GM19468 (cell line): Measurements from ENCODE around the gene ZSCAN2.

ENCODE experiments used
- ATAC-seq: cut with Tn5 transposase; IDR thresholded peaks from one replicate; pipeline ENCODE4 v1.9.1; 2021; ENCODE audit warnings: mild to moderate bottlenecking, moderate library complexity, moderate number of reproducible peaks; ENCODE audit not compliant: unreplicated experiment; ENCODE audit errors: extremely low read depth

Gene ZSCAN2

GRCh38 chr15:84659904-84660781, 59.3 kb downstream of the ZSCAN2 start:
- ATAC-seq = no peak

DNA sequence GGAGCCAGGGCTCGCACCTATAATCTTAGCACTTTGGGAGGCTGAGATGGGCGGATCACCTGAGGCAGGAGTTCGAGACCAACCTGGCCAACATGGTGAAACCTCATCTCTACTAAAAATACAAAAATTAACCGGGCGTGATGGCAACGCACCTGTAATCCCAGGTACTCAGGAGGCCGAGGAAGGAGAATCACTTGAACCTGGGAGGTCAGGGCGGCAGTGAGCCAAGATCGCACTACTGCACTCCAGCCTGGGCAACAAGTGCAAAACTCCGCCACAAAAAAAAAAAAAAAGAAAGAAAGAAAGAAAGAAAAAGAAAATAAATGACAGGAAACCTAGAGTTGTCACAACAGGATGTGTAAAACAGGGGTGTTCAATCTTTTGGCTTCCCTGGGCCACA, 60.2 kb downstream of the ZSCAN2 start:
- no peak for ATAC-seq

- no peak for ATAC-seq
Measured at GRCh38 chr15:84666373-84666772, 65.6 kb downstream of the ZSCAN2 start.

DNA sequence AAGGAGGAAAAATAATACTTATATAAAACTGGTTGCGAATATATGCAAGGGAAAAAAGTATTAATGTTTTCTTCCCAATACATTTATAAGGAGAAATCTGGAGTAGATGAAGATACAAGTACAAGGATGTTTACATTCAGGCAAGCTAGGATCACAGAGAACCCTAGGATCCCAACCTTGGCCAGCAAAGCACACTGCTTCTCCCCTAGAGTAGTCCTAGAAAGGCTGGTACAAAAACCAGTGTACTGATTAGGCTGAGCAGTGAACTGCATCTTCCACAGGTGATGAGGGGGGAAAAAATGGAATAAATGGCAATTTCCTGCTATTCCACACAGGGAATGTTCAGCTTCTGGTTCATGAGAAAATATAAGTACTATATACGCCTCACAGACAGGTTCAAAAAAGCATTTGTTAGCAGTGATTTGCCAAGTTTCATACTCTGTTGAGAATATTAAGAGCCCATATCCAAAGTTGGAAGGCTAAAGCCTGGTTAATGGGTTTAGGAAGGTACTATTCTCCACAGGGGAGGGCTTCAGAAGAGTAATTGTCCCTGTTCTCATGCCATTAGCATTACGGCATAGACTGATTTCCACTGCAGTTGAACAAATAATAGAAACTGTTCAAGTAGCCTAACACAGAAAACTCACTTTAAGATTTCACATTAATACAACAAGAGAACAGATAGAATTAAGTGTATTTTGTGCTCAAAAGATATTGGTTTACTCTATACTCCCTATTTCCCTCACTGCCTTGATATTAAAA, 67.6 kb downstream of the ZSCAN2 start:
- ATAC-seq = no peak

GRCh38 chr15:84669726-84670125, 68.9 kb downstream of the ZSCAN2 start:
- no peak for ATAC-seq

DNA sequence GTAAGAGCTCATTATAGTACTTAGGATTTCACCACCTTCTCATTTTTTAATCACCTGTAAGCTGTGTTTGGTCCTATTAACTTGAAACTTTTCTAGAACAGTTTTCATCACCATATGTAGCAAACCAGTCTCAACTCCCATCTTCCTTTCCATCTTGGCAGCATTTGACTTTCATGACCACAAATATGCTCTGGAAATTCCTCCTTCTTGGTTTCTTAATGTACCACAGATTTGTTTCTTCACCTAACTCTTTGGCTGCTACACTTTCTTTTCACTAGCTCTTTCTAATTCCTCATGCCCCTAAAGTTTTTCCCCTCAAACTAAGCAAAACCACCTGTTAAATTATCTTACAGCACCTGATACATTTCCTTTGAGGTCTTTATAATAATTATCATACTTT, 70.4 kb downstream of the ZSCAN2 start:
- ATAC-seq = no peak
